Fibroblast of pulmonary artery (primary cell): ENCODE results near the gene DEPDC5.

Experiments
- DNase-seq: peaks from one replicate; pipeline ENCODE4 v3.0.0-alpha.2; 2010; ENCODE audit warnings: low read depth
- H3K4me3 ChIP-seq: replicated peaks from 2 replicates; pipeline ENCODE4 v1.5.1; 2011; ENCODE audit warnings: low read depth, mild to moderate bottlenecking, control low read depth, low read length, moderate library complexity
- TF ChIP-seq, protein P1 (sequence below): IDR thresholded peaks from 2 replicates; pipeline ENCODE4 v1.5.1; 2011; ENCODE audit warnings: mild to moderate bottlenecking, control low read depth, low read length, inconsistent platforms; ENCODE audit errors: missing control alignments

The DEPDC5 gene

DNA sequence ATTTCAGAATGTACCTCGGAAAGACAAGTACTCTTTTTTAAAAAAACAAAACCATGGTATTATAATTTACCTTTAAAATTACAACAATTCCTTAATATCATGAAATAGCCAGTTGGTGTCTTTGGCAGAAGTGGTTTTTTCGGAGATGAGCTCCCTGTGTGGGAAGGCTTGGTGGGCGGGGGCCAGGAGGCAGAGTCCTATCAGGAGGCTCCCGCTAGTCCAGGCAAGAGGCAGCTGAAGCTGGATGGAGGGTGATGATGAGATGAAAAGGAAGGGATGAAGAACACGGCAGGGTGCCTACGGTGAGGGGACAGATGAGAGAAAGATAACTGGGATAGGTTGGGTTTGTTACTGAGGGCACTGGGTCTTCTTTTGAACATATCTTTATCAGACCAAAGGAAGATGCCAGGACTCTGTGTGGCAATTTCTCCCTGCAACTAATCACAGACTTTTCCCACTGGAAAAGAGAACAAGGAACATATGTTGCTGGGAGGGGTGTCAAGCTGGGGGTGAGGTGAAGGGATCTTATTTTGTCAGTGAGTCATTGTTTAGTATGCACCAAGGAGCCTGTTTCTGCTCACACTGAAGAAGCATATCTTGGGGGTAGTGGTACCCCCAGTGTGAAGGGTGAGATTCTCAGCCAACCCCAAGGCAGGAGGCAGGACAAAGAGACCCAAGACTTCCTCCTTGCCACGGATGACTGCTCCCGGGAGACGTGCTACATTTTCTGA is 99.0 kb downstream of the DEPDC5 start:
- no peak for DNase-seq
- TF ChIP-seq, protein P1, sequence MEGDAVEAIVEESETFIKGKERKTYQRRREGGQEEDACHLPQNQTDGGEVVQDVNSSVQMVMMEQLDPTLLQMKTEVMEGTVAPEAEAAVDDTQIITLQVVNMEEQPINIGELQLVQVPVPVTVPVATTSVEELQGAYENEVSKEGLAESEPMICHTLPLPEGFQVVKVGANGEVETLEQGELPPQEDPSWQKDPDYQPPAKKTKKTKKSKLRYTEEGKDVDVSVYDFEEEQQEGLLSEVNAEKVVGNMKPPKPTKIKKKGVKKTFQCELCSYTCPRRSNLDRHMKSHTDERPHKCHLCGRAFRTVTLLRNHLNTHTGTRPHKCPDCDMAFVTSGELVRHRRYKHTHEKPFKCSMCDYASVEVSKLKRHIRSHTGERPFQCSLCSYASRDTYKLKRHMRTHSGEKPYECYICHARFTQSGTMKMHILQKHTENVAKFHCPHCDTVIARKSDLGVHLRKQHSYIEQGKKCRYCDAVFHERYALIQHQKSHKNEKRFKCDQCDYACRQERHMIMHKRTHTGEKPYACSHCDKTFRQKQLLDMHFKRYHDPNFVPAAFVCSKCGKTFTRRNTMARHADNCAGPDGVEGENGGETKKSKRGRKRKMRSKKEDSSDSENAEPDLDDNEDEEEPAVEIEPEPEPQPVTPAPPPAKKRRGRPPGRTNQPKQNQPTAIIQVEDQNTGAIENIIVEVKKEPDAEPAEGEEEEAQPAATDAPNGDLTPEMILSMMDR: no peak
- no peak overlapping the region for H3K4me3 ChIP-seq

GRCh38 chr22:31853736-31854495 is 100.1 kb downstream of the DEPDC5 start:
- TF ChIP-seq, protein P1: no peak
- no peak for DNase-seq

DNA sequence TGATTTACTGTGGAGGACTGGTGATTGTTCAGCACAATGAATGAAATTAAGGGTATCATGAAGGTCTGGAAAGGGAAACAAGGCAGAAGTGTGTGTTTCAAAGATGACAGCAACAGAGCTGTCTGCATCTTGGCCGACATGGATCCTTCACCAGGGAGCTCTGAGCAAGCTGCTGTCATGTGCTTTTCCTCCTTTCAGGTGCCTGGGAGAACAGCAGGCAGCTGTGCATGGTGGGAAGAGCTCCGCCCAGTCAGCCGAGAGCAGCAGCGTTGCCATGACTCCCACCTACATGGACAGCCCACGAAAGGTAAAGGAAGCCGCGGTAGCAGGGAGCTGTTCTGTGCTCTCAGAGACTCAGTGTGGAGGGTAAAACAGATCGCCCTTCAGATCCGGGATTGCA is 103.4 kb downstream of the DEPDC5 start:
- TF ChIP-seq, protein P1: no peak
- no peak overlapping the region for H3K4me3 ChIP-seq

More at GRCh38 chr22:31853736-31854495, 100.1 kb downstream of the DEPDC5 start:
- H3K4me3 ChIP-seq: no peak overlapping the region

GRCh38 chr22:31861226-31861840 is 107.5 kb downstream of the DEPDC5 start:
- TF ChIP-seq, protein P1: no peak
- no peak overlapping the region for H3K4me3 ChIP-seq
- no peak for DNase-seq

More for the DNA sequence above, 103.4 kb downstream of the DEPDC5 start:
- no peak for DNase-seq

DNA sequence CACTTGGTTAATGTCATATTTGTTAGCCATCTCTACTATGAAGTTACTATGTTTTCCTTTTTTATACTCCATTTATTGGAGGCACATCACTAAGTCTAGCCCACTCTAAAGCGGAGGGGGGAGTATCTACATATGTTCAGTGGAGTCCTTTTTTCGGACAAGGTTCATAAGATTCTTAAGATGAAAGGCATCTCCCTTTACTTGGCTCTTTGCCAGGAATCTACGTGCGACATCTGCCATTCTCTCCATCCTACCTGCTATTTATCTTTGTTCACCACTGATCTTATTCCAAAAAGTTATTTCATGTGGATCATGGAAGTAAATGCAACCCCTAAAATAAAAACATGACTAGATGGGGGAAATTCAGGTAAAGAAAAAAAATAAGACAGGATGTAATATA is 113.1 kb downstream of the DEPDC5 start:
- no peak for DNase-seq
- TF ChIP-seq, protein P1: no peak
- H3K4me3 ChIP-seq: no peak overlapping the region

DNA sequence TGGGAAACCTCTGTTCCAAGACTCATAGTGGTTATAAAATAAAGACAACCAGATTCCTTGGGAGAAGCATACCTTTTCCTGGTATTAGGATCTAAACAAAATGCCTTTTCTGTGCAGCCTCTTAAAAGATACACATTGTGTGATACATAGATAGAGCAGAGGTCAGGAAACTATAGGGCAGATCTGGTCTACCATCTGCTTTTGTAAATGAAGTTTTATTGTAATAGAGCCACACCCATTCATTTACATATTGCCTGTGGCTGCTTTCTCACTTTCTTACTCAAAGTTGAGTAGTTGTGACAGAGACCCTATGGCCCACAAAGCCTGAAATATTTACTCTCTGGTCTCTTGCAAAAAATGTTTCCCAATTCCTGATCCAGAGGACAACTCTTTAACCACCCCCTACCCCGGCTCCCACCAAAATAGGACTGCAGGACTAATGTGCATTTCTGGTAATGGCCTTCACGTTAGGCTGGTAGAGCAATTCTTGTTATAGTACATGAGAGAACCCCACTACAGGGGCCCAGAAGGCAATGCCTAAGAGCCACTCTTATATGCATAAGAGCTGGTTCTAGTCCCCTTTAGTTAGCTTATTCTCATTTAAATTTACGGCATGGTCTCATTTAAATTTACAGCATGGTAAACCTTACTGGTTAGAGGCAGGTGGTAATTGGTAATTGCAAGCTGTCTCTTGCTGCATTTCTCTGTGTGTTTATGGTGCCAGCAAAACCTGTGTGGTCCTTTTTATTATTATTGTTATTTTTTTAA is 113.8 kb downstream of the DEPDC5 start:
- TF ChIP-seq, protein P1: no peak
- DNase-seq: no peak

More for the DNA sequence above, 113.8 kb downstream of the DEPDC5 start:
- H3K4me3 ChIP-seq: no peak overlapping the region
